GM10248 (cell line): ENCODE data around the gene CHDH.
A peak's percentile ranks its signal among the peaks of the same experiment; 100 is the strongest.

Experiments
- CTCF ChIA-PET: fragments of 300-600 bp; sonication (Branson Sonifier 250); formaldehyde crosslinking; extraction: SDS; loops from one replicate; lab custom pipeline; 2021; ENCODE audit warnings: antibody characterized with exemption; lab: Yijun Ruan, JAX
- POLR2A ChIA-PET: fragments of 350-650 bp; sonication (Branson Sonifier 250); formaldehyde crosslinking; extraction: SDS; loops from one replicate; lab custom pipeline; 2020; ENCODE audit warnings: antibody characterized with exemption; lab: Yijun Ruan, JAX
- DNase-seq: peaks from one replicate; pipeline ENCODE4 v3.0.0; 2012; ENCODE audit errors: extremely low spot score
- CTCF ChIP-seq: IDR thresholded peaks from 2 replicates; pipeline ENCODE4 v1.5.1; 2012; ENCODE audit warnings: mild to moderate bottlenecking, low read depth; ENCODE audit errors: extremely low read depth, missing control alignments, control extremely low read depth

CHDH gene

GRCh38 chr3:53846134-53846850 is at the start of gene CHDH, which contains the start of gene IL17RB:
Gene CHDH, minus strand, starts transcription at chr3:53846419. Its CDS starts 22,411 bp downstream, at chr3:53824008.
Gene IL17RB, plus strand, starts transcription at chr3:53846568. Its CDS starts 21 bp downstream, at chr3:53846589.
- TF ChIP-seq CTCF: no peak
- POLR2A ChIA-PET: no interaction called here
- CTCF ChIA-PET: interaction anchor here (0.6 to 1.5 kb wide), 3 partner anchors 11 to 21 kb away, joined by 3 read pairs; no protein-coding TSS in a partner anchor
- peak; percentile 68 for DNase-seq

GRCh38 chr3:53892286-53892637 is 46.0 kb upstream of the CHDH start:
- POLR2A ChIA-PET: interaction anchor here (0.6 kb wide), 1 partner anchor 11 kb away, joined by 4 read pairs; no protein-coding TSS in a partner anchor
- no peak for TF ChIP-seq CTCF
- DNase-seq: no peak
- CTCF ChIA-PET: interaction anchor here (1.5 kb wide), 1 partner anchor 46 kb away, joined by 3 read pairs; no protein-coding TSS in a partner anchor

GRCh38 chr3:53891497-53892285 is 45.5 kb upstream of the CHDH start, which contains the start of gene SELENOK:
Gene SELENOK, minus strand, starts transcription at chr3:53891859.
- ChIA-PET POLR2A (interaction anchor here (0.6 kb wide), 1 partner anchor 11 kb away, joined by 4 read pairs; no protein-coding TSS in a partner anchor), CTCF (interaction anchor here (1.5 kb wide), 1 partner anchor 46 kb away, joined by 3 read pairs; no protein-coding TSS in a partner anchor)
- DNase-seq: peak; percentile 93
- TF ChIP-seq CTCF: no peak

GRCh38 chr3:53890726-53891475 is 44.7 kb upstream of the CHDH start:
- no peak for TF ChIP-seq CTCF
- ChIA-PET CTCF (no interaction called here), POLR2A (no interaction called here)
- peak; percentile 19 for DNase-seq

- TF ChIP-seq CTCF: no peak
- ChIA-PET POLR2A (interaction anchor here (1.0 kb wide), 1 partner anchor 12 kb away, joined by 3 read pairs; no protein-coding TSS in a partner anchor), CTCF (interaction anchor here (1.3 kb wide), 1 partner anchor 12 kb away, joined by 3 read pairs; no protein-coding TSS in a partner anchor)
- DNase-seq: no peak
Measured at GRCh38 chr3:53888232-53888631, 42.0 kb upstream of the CHDH start.

- TF ChIP-seq CTCF: no peak
- no peak for DNase-seq
- POLR2A ChIA-PET: no interaction called here
- CTCF ChIA-PET: interaction anchor here (1.3 kb wide), 1 partner anchor 13 kb away, joined by 3 read pairs; no protein-coding TSS in a partner anchor
Measured at GRCh38 chr3:53887446-53887845, 41.2 kb upstream of the CHDH start.
